Endothelial cell of umbilical vein (primary cell): ENCODE measurements around the gene PLD2. TPM values are rescaled to one million over a fixed set of nuclear protein-coding genes. Genes with fewer than 3 reads are reported as not detected.

Source experiments
- BruUV-seq: library from RNA; stranded (reverse); fragments of 400-500 nt; replicated peaks from 2 replicates; lab custom pipeline; 2021; lab: Mats Ljungman, UMichigan
- CTCF ChIA-PET: fragments of 300-600, 350-600 bp; sonication (Branson Sonifier 250); formaldehyde crosslinking; loops from one replicate; lab custom pipeline; 2021; ENCODE audit warnings: antibody characterized with exemption, inconsistent platforms; lab: Charles Lee
- POLR2A ChIA-PET: fragments of 300-600, 350-600 bp; sonication (Branson Sonifier 250); formaldehyde crosslinking; loops from one replicate; lab custom pipeline; 2021; ENCODE audit warnings: antibody characterized with exemption, inconsistent platforms; lab: Charles Lee
- DNase-seq: peaks from one replicate; pipeline ENCODE4 v3.0.0-alpha.2; 2011; ENCODE audit warnings: low read depth, low spot score
- FAIRE-seq: peaks from 2 replicates; lab custom pipeline; 2011; peaks lifted over from hg19 to GRCh38; lab: Jason Lieb, UNC
- H2AFZ ChIP-seq: 2 replicates; pipeline ENCODE4 v1.6.0; 2012; ENCODE audit warnings: low read depth, low read length, control low read depth, inconsistent platforms
- H3K27ac ChIP-seq: 2 replicates; pipeline ENCODE4 v1.5.1; 2011; ENCODE audit warnings: low read depth, mild to moderate bottlenecking, control low read depth, low read length, moderate library complexity; ENCODE audit not compliant: insufficient read depth
- H3K27me3 ChIP-seq, 2 experiments: 2 replicates each; pipeline versions ENCODE4 v1.6.0 to v1.6.1; 2011; ENCODE audit warnings: low read length in 2 of 2, mixed read lengths in 1 of 2; ENCODE audit not compliant: control insufficient read depth in 2 of 2, insufficient read depth in 2 of 2
- H3K36me3 ChIP-seq, 2 experiments: 2 replicates in 1 of 2; 3 replicates in 1 of 2; pipeline ENCODE4 v1.5.1; 2011; ENCODE audit warnings: low read length in 2 of 2, mild to moderate bottlenecking in 1 of 2, moderate library complexity in 1 of 2; ENCODE audit not compliant: control insufficient read depth in 2 of 2, insufficient read depth in 2 of 2; ENCODE audit errors: extremely low read depth in 1 of 2
- H3K4me1 ChIP-seq: 3 replicates; pipeline ENCODE4 v1.5.1; 2011; ENCODE audit warnings: mild to moderate bottlenecking, low read length; ENCODE audit not compliant: control insufficient read depth, insufficient read depth; ENCODE audit errors: extremely low read depth
- H3K4me2 ChIP-seq: 2 replicates; pipeline ENCODE4 v1.6.1; 2011; ENCODE audit warnings: low read length, control low read depth, mixed read lengths; ENCODE audit not compliant: insufficient read depth
- H3K4me3 ChIP-seq, 3 experiments: fragments of 200-600 bp in 1 of 3; sonication (generic), shearing (Covaris generic) in 1 of 3; replicated peaks in 1 of 3; 2 replicates each; pipeline ENCODE4 v1.5.1; 2011 to 2016; ENCODE audit warnings: control low read depth in 3 of 3, low read length in 3 of 3, mild to moderate bottlenecking in 2 of 3, inconsistent platforms in 1 of 3, low read depth in 1 of 3, moderate library complexity in 1 of 3; ENCODE audit not compliant: insufficient read depth in 1 of 3
- H3K79me2 ChIP-seq: 2 replicates; pipeline ENCODE4 v1.6.0; 2012; ENCODE audit warnings: low read length, inconsistent platforms; ENCODE audit not compliant: control insufficient read depth, insufficient read depth
- H3K9ac ChIP-seq: replicated peaks from 2 replicates; pipeline ENCODE3; 2011; ENCODE audit warnings: low read length, control low read depth; ENCODE audit not compliant: insufficient read depth; ENCODE audit errors: extremely low read depth
- H3K9me1 ChIP-seq: replicated peaks from 3 replicates; pipeline ENCODE4 v1.6.0; 2011; ENCODE audit warnings: mild to moderate bottlenecking, low read length; ENCODE audit not compliant: control insufficient read depth, insufficient read depth; ENCODE audit errors: extremely low read depth
- H3K9me3 ChIP-seq: replicated peaks from 2 replicates; pipeline ENCODE4 v1.5.1; 2012; ENCODE audit warnings: low read length, inconsistent platforms; ENCODE audit not compliant: control insufficient read depth, insufficient read depth
- H4K20me1 ChIP-seq: replicated peaks from 2 replicates; pipeline ENCODE3; 2011; ENCODE audit warnings: mild to moderate bottlenecking, low read length; ENCODE audit not compliant: control insufficient read depth, insufficient read depth; ENCODE audit errors: extremely low read depth
- CTCF ChIP-seq, 2 donors: IDR thresholded peaks; 1 replicate in 1 of 2; 2 replicates in 1 of 2; pipeline ENCODE4 v1.5.1; 2011; ENCODE audit warnings: low read length in 2 of 2, mild to moderate bottlenecking in 2 of 2, moderate library complexity in 2 of 2, control low read depth in 1 of 2, inconsistent platforms in 1 of 2, low read depth in 1 of 2; ENCODE audit not compliant: insufficient read depth in 1 of 2; ENCODE audit errors: extremely low read depth in 1 of 2
- EZH2 ChIP-seq: IDR thresholded peaks from 2 replicates; pipeline ENCODE4 v1.6.1; 2012; ENCODE audit warnings: borderline replicate concordance, low read depth, mild to moderate bottlenecking, moderate library complexity, low read length, inconsistent platforms; ENCODE audit not compliant: severe bottlenecking
- FOS ChIP-seq: IDR thresholded peaks from 2 replicates; pipeline ENCODE4 v1.6.1; 2011; ENCODE audit warnings: mild to moderate bottlenecking, low read length, moderate library complexity, borderline replicate concordance; ENCODE audit not compliant: insufficient read depth
- GATA2 ChIP-seq: IDR thresholded peaks from 2 replicates; pipeline ENCODE4 v1.7.0; 2011; ENCODE audit warnings: low read depth, mild to moderate bottlenecking, moderate library complexity, mixed read lengths, low read length; ENCODE audit not compliant: insufficient read length, insufficient read depth
- JUN ChIP-seq: IDR thresholded peaks from 2 replicates; pipeline ENCODE4 v1.6.1; 2011; ENCODE audit warnings: borderline replicate concordance, low read depth; ENCODE audit not compliant: insufficient read length, insufficient read depth
- MAX ChIP-seq: IDR thresholded peaks from 2 replicates; pipeline ENCODE4 v1.6.1; 2011; ENCODE audit not compliant: insufficient read depth, insufficient read length
- MYC ChIP-seq: IDR thresholded peaks from one replicate; pipeline ENCODE4 v1.6.1; 2011; ENCODE audit warnings: mild to moderate bottlenecking, low read depth, low read length
- POLR2A ChIP-seq: IDR thresholded peaks from 2 replicates; pipeline ENCODE4 v1.6.1; 2012; ENCODE audit warnings: low read depth, mild to moderate bottlenecking, control low read depth, low read length
- POLR2AphosphoS5 ChIP-seq: IDR thresholded peaks from 2 replicates; pipeline ENCODE4 v1.6.1; 2012; ENCODE audit warnings: low read depth, mild to moderate bottlenecking, control low read depth, low read length, moderate library complexity; ENCODE audit not compliant: insufficient read depth
- dilution Hi-C: fragments of 300-500 bp; cut with MboI; formaldehyde crosslinking; loops from one replicate; pipeline ENCODE4 v1.15.0; 2019; ENCODE audit warnings: low sequenced_read_pairs; ENCODE audit not compliant: extremely low pct_ligation_motif_present
- intact Hi-C: fragments of 100-400 bp; cut with micrococcal nuclease; formaldehyde crosslinking; loops from one replicate; pipeline ENCODE4 v1.10.0; 2022
- polyA plus RNA-seq, 4 experiments: library from polyadenylated mRNA; depleted of rRNA in 3 of 4; stranded (reverse) in 3 of 4; unstranded in 1 of 4; fragments of >200 nt; gene quantifications; 2 replicates each; pipeline versions ENCODE4 v1.2.1 to v1.2.3, GENCODE V29; 2011 to 2012; ENCODE audit warnings: missing spikeins in 1 of 4
- total RNA-seq: library from RNA; stranded (reverse); gene quantifications from 2 replicates; pipeline ENCODE4 v1.2.3, GENCODE V29; 2021

PLD2 gene
- total and polyA plus RNA-seq, 2 donors (not counting 3 experiments of a cell fraction or from before 2014, with no cell fraction given) = 52.3 to 54.7 TPM

- H3K4me3 ChIP-seq = peak overlapping the region; percentile 87 to 96 (median 91)
- dilution Hi-C loops = no loop called here
Observed at GRCh38 chr17:4806456-4806776, 536 bp upstream of the PLD2 start.

More at GRCh38 chr17:4806456-4806776, 536 bp upstream of the PLD2 start:
- peak overlapping the region; percentile 97 for H3K4me2 ChIP-seq
- H3K79me2 ChIP-seq = no peaks in the 10 kb centered on the region
- no peaks in the 10 kb centered on the region for H3K9me3 ChIP-seq
- no peaks in the 10 kb centered on the region for H3K9me1 ChIP-seq
- no peaks in the 10 kb centered on the region for H4K20me1 ChIP-seq
- peak overlapping the region; percentile 80 for H3K9ac ChIP-seq
- H3K36me3 ChIP-seq = peaks cover under 1 to 9% of the 10 kb centered on the region in 2 experiments
- H3K27me3 ChIP-seq = no peaks in the 10 kb centered on the region
- H3K4me1 ChIP-seq = peaks cover 11% of the 10 kb centered on the region
- TSS peak; percentile 55 for BruUV-seq
- FAIRE-seq (no peak), DNase-seq (no peak)
- no peak overlapping the region for H3K27ac ChIP-seq
- peak overlapping the region; percentile 98 for H2AFZ ChIP-seq
- CTCF ChIA-PET = interaction anchor here (1.0 to 3.2 kb wide), 7 partner anchors 10 to 96 kb away, joined by 4 to 14 read pairs (median 8); partner anchors contain the start of genes ARRB2, GLTPD2, PSMB6 and VMO1
- intact Hi-C loops = no loop called here
- TF ChIP-seq CTCF (IDR thresholded peaks at IDR 0.05; ENCODE audit: extremely low read depth in 1 of 2, insufficient read depth in 1 of 2, low read depth in 1 of 2, low read length in 2 of 2) (no peak), MYC (no peak), MAX (no peak), POLR2A (no peak), JUN (no peak), POLR2AphosphoS5 (no peak), GATA2 (no peak), FOS (no peak), EZH2 (no peak)
- POLR2A ChIA-PET = interaction anchor here (0.8 to 1.0 kb wide), 2 partner anchors 11 to 52 kb away, joined by 3 to 5 read pairs; partner anchors contain the start of gene PSMB6
